MCF 10A (cell line): ENCODE results near the gene ST7. TPM values are rescaled to one million over a fixed set of nuclear protein-coding genes. Genes with fewer than 3 reads are reported as not detected.

ENCODE experiments used
- BruUV-seq: library from RNA; stranded (reverse); fragments of 400-500 nt; replicated peaks from 2 replicates; lab custom pipeline; 2021; lab: Mats Ljungman, UMichigan
- CTCF ChIA-PET: fragments of 300-600 bp; sonication (Branson Sonifier 250); formaldehyde crosslinking; extraction: SDS; loops from one replicate; lab custom pipeline; 2021; ENCODE audit warnings: antibody characterized with exemption, inconsistent platforms; lab: Yijun Ruan, JAX
- POLR2A ChIA-PET: fragments of 300-600, 350-650 bp; sonication (Branson Sonifier 250); formaldehyde crosslinking; extraction: SDS; loops from one replicate; lab custom pipeline; 2020; ENCODE audit warnings: antibody characterized with exemption, inconsistent platforms; lab: Yijun Ruan, JAX
- DNase-seq: peaks from one replicate; pipeline ENCODE4 v3.0.0-alpha.2; 2018; ENCODE audit not compliant: unreplicated experiment
- H3K27ac Mint-ChIP-seq: one replicate; pipeline ENCODE4 v1.8.0; 2022; ENCODE audit warnings: mild to moderate bottlenecking, low read depth, mixed read lengths; ENCODE audit not compliant: unreplicated experiment
- H3K27me3 Mint-ChIP-seq: one replicate; pipeline ENCODE4 v1.8.0; 2022; ENCODE audit warnings: mixed read lengths; ENCODE audit not compliant: insufficient read depth, unreplicated experiment
- H3K36me3 Mint-ChIP-seq: one replicate; pipeline ENCODE4 v1.8.0; 2022; ENCODE audit warnings: mild to moderate bottlenecking, moderate library complexity, mixed read lengths; ENCODE audit not compliant: insufficient read depth, unreplicated experiment
- H3K4me1 Mint-ChIP-seq: one replicate; pipeline ENCODE4 v1.8.0; 2022; ENCODE audit warnings: mixed read lengths; ENCODE audit not compliant: insufficient read depth, unreplicated experiment
- H3K4me3 Mint-ChIP-seq: one replicate; pipeline ENCODE4 v1.8.0; 2022; ENCODE audit warnings: mild to moderate bottlenecking, moderate library complexity, mixed read lengths; ENCODE audit not compliant: unreplicated experiment
- H3K9me3 Mint-ChIP-seq: one replicate; pipeline ENCODE4 v1.8.0; 2022; ENCODE audit warnings: mixed read lengths; ENCODE audit not compliant: unreplicated experiment
- CTCF ChIP-seq: fragments of 200-600 bp; IDR thresholded peaks from one replicate; pipeline ENCODE4 v1.8.0; 2022; ENCODE audit warnings: antibody characterized with exemption, mild to moderate bottlenecking; ENCODE audit not compliant: unreplicated experiment
- intact Hi-C: fragments of 100-400 bp; cut with micrococcal nuclease; formaldehyde crosslinking; loops from 2 replicates; pipeline ENCODE4 v1.14.1; 2022
- total RNA-seq: library from RNA; stranded (reverse); gene quantifications from 2 replicates; pipeline ENCODE4 v1.2.3, GENCODE V29; 2022

ST7 gene
- total RNA-seq, 1 experiment from 2014 or later, result 18.5 TPM

GRCh38 chr7:117137868-117138267 lies 184.6 kb downstream of the ST7 start:
- no peak overlapping the region for H3K27ac Mint-ChIP-seq
- H3K9me3 Mint-ChIP-seq, result no peaks in the 10 kb centered on the region
- ChIA-PET CTCF (interaction anchor here (0.7 to 1.2 kb wide), 2 partner anchors 18 to 81 kb away, joined by 3 to 4 read pairs; no protein-coding TSS in a partner anchor), POLR2A (no interaction called here)
- no peaks in the 10 kb centered on the region for H3K27me3 Mint-ChIP-seq
- no peak for DNase-seq
- TF ChIP-seq CTCF, result no peak
- BruUV-seq, result no TSS peak
- intact Hi-C loops, result no loop called here
- H3K4me1 Mint-ChIP-seq, result peaks cover 12% of the 10 kb centered on the region
- no peak overlapping the region for H3K4me3 Mint-ChIP-seq
- H3K36me3 Mint-ChIP-seq, result peaks cover 27% of the 10 kb centered on the region

GRCh38 chr7:117138495-117138894 lies 185.2 kb downstream of the ST7 start:
- Mint-ChIP-seq H3K27me3 (no peaks in the 10 kb centered on the region), H3K9me3 (no peaks in the 10 kb centered on the region), H3K27ac (no peak overlapping the region), H3K4me3 (no peak overlapping the region), H3K36me3 (peaks cover 26% of the 10 kb centered on the region), H3K4me1 (peaks cover 6% of the 10 kb centered on the region)
- no peak for TF ChIP-seq CTCF
- intact Hi-C loops, result no loop called here
- ChIA-PET CTCF (no interaction called here), POLR2A (no interaction called here)
- BruUV-seq, result no TSS peak
- DNase-seq, result no peak

GRCh38 chr7:117138981-117139380 lies 185.7 kb downstream of the ST7 start:
- Mint-ChIP-seq H3K27me3 (no peaks in the 10 kb centered on the region), H3K27ac (no peak overlapping the region), H3K4me1 (peaks cover 1% of the 10 kb centered on the region), H3K9me3 (no peaks in the 10 kb centered on the region), H3K36me3 (peaks cover 26% of the 10 kb centered on the region), H3K4me3 (no peak overlapping the region)
- intact Hi-C loops, result no loop called here
- TF ChIP-seq CTCF, result no peak
- DNase-seq, result no peak
- CTCF ChIA-PET, result interaction anchor here (0.6 kb wide), 1 partner anchor 24 kb away, joined by 3 read pairs; no protein-coding TSS in a partner anchor
- POLR2A ChIA-PET, result no interaction called here
- BruUV-seq, result no TSS peak

GRCh38 chr7:117139397-117139984 lies 186.2 kb downstream of the ST7 start:
- intact Hi-C loops, result no loop called here
- no TSS peak for BruUV-seq
- CTCF ChIA-PET, result interaction anchor here (0.6 kb wide), 1 partner anchor 24 kb away, joined by 3 read pairs; no protein-coding TSS in a partner anchor

More at GRCh38 chr7:117139397-117139984, 186.2 kb downstream of the ST7 start:
- H3K4me3 Mint-ChIP-seq, result no peak overlapping the region
- no peaks in the 10 kb centered on the region for H3K9me3 Mint-ChIP-seq
- H3K27me3 Mint-ChIP-seq, result no peaks in the 10 kb centered on the region
- no peak for TF ChIP-seq CTCF
- DNase-seq, result no peak
- peaks cover 26% of the 10 kb centered on the region for H3K36me3 Mint-ChIP-seq
- POLR2A ChIA-PET, result no interaction called here
- H3K4me1 Mint-ChIP-seq, result no peaks in the 10 kb centered on the region
- H3K27ac Mint-ChIP-seq, result no peak overlapping the region
